Measurements from ENCODE around the gene ATP5F1E.

Gene ATP5F1E

GRCh38 chr20:59032023-59032712 lies at the start of gene ATP5F1E:
ATP5F1E (minus strand) TSS chr20:59032335; CDS start chr20:59032251, 84 bp downstream.
- DNase-seq = peak; percentile 98

DNA sequence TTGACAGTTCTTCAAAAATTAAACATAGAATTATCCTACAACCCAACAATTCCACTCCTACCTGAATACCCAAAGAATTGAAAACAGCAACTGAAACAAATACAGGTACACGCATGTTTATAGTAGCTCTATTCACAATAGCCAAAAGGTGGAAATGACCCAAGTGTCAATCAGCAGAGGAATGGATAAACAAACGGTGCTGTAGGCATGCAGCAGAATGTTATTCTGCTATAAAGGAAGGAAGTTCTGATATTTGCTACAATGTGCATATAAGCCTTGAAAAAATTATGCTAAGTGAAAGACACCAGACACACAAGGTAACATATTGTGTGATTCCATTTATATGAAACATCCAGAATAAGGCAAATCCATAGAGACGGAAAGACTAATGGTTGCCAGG lies 48.9 kb upstream of the ATP5F1E start:
- no peak for DNase-seq

DNA sequence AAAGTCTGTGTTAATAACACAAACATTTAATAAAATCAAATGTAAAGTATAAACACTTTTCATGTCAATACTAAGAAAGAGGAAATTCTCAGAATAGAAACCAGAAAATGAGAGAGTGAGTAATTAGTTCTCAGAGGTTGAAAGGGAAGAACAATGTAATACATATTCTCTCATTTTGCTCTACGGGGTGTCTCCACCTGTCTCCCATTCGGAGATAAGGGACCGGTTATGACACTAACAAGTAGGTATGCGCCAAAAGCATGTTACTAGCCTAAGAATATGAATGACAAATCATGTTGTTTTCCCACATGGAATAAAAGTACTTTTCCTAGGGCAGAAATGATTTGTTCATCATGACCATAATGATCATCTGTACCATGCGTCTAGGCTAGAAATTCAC lies 46.1 kb upstream of the ATP5F1E start:
- no peak for DNase-seq

DNA sequence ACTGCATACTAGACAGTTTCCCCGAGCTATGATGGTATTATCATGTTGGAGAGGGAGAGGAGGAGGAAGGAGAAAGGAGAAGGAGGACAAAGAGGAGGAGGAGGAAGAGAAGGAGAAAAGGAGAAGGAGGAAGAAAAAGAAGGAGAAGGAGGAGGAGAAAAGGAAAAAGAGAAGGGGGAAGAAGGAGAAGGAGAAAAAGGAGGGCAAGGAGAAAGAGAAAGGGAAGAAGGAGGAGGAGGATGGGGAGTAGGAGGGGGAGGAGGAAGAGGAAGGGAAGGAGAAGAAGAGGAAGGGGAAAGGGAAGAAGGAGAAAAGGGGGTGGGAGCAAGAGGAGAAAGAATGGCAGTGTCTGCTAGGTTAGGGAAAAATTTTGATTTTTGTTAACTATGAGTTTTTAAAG lies 45.6 kb upstream of the ATP5F1E start:
- DNase-seq = no peak

GRCh38 chr20:59075934-59076508 lies 43.9 kb upstream of the ATP5F1E start:
- no peak for DNase-seq

DNA sequence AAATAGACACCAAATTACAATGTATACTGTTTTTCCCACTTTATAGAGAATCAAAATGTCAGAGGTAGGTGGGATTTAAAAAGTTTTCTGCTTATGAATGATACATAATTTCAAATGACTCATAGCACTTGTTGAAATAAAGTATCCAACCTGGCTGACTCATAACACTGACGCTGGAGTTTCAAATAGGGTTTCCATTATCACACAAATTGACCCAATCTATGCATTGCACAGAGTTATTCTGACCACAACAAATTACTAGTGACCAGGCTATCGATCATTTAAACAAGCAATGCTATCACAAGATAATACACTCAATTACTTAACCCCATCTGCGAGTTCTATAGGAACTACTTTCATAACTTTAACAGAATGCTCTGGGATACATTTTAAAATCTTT lies 42.3 kb upstream of the ATP5F1E start:
- peak; percentile 30 for DNase-seq

- DNase-seq = no peak
Observed at GRCh38 chr20:59073582-59073981, 41.4 kb upstream of the ATP5F1E start.

- no peak for DNase-seq
Observed at GRCh38 chr20:59071216-59071615, 39.1 kb upstream of the ATP5F1E start.

- DNase-seq = no peak
Observed at GRCh38 chr20:59069026-59069425, 36.9 kb upstream of the ATP5F1E start.

GRCh38 chr20:59068534-59068933 lies 36.4 kb upstream of the ATP5F1E start:
- no peak for DNase-seq

DNA sequence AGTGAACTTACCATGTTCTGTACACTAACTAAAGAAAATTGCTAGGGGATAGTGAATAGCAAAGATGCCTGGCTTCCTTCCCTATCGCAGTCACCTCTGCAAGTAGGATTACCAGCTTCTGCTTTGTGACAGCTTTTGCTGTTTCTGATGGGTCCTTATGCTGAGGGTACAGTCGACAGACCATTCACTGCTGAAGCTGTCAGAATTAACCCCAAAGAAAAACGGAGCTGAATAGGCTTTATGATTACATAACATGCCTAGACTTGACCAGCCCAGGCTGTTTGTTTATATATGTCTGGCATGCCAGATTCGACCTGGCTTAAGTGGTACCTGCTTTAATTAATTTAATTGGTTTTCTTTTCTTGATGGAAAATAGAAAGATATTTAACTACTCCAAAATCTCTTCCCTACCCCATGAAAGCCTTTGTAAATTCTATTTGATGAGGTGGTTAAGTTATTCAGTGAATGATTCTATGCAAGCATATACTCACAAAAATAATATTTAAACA lies 32.1 kb upstream of the ATP5F1E start:
- no peak for DNase-seq

DNA sequence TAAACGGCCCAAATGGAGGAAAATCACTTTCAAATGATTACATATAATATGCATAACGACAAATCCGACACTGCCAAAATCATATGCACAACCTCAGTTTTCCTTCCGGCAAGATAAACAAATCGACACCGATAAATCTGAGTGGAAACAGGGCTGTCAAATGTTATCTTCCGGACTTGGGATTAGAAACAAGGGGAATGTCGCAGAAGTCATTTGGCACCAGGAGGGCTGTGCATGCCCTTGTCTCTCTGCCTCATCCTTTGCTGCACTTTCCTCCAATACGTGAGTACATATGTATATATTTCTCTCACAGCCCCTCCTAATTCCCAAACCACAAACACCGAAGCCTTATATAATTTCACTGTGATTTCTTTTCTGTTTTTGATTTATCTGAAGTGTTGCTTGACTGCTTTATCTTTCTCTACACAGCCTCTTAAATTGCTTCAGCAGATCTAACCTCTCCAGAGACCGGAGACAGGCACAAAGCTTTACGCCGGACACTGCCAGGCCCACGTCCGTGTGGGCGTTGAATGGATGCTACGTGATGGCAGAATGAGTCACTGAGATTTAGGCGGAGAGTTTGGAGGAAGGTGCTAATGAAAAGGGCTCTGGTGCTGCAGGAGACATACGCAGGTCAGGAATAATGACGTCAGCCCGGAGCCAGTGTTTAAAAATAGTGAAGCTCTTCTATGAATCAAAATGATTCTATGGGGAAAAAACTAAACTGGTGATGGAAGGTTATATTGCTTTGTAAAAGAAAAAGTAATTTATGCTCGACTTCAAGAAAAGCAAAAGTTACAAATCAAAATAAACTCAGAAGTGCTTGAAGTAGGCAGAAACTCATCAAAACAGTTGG lies 31.5 kb upstream of the ATP5F1E start:
- DNase-seq = peak; percentile 68

- DNase-seq = no peak
Observed at GRCh38 chr20:59062081-59062480, 29.9 kb upstream of the ATP5F1E start.

GRCh38 chr20:59055302-59055701 lies 23.2 kb upstream of the ATP5F1E start:
- peak; percentile 39 for DNase-seq

DNA sequence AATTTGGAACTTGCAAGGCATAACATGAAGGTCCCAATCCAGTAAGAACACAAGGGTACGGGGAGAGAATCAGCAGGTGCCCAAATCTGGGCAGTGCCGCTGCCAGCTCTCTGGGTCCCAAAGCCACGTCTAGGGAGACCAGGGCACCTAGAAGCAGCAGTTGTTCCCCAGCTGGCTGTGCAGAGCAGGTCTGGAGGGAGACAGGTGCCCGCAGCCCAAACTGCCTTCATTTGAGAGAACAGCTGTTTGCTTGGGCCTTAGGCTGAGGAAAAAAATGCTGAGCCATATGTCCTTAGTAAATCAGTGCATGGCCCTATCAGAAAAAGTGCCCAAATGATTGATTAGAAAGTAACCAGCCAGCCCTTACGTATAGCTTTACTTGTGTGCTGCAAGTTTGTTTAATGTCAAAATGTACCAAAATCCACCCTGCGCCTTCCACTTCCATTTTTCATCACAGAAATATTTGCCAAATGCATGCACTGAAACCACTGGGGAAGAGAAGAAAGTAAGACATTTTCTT lies 19.6 kb upstream of the ATP5F1E start:
- no peak for DNase-seq

DNA sequence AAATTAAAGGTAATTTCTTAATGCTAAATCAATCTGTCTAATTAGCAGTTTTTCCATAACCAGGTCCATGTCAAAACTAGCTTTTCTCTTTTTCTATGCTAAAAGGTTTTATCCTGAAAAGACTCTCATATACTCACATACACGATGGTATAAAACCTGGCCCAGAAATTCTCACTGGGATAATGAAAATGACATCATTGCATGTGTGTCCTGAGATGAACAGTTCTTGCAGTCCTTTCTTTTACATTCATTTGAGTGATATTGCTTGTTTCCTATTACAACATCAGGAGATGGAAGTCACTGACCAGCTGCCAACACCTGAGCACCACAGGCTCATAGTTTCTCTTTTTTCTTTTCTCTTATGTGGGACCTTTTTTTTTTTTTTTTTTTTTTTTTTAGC lies 18.3 kb upstream of the ATP5F1E start:
- no peak for DNase-seq

GRCh38 chr20:59048681-59049030 lies 16.5 kb upstream of the ATP5F1E start:
- DNase-seq = no peak

DNA sequence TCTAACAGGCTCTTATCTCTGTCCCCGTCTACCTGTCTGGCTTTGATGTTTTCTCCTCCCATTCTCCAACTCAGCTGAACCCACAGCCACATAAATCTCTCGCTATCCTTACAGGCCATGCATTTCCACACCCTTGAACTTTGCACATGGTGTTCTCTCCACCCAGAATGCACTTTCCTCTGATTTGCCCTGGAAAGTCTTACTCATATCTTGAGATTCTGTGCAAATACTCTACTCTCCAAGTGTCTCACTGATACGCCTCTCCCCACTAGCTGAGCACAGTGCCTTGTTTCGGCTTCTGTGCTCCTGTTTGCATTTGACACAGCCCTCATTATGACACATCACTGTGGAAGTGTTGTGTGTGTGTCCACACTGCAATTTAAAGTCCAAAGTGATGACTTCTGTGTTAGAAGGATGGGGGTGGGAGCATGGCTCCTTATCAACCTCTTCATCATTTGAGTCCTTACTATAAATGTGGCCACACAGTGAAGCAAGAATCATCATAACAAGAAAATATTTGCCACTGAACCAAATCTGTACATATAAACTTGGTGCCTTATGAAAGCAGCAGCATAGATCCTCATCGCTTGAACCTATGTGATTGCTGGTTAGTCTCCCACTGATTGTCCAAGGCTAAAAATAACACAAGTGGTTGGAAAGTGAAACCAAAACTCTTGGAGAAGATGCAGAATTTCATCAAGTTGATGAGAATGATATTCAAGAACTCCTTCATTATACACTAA lies 16.0 kb upstream of the ATP5F1E start:
- peak; percentile 50 for DNase-seq

GRCh38 chr20:59046862-59047261 lies 14.7 kb upstream of the ATP5F1E start:
- no peak for DNase-seq

- DNase-seq = no peak
Observed at GRCh38 chr20:59044796-59045195, 12.7 kb upstream of the ATP5F1E start.

- DNase-seq = no peak
Observed at GRCh38 chr20:59044295-59044694, 12.2 kb upstream of the ATP5F1E start.

- no peak for DNase-seq
Observed at GRCh38 chr20:59043698-59044097, 11.6 kb upstream of the ATP5F1E start.
